ENCODE measurements around the gene STK35. TPM values are rescaled to one million over a fixed set of nuclear protein-coding genes. Genes with fewer than 3 reads are reported as not detected.

The STK35 gene
- 4.6 TPM for polyA plus RNA-seq (2012; ENCODE audit: insufficient read depth, insufficient read length, low read depth)

DNA sequence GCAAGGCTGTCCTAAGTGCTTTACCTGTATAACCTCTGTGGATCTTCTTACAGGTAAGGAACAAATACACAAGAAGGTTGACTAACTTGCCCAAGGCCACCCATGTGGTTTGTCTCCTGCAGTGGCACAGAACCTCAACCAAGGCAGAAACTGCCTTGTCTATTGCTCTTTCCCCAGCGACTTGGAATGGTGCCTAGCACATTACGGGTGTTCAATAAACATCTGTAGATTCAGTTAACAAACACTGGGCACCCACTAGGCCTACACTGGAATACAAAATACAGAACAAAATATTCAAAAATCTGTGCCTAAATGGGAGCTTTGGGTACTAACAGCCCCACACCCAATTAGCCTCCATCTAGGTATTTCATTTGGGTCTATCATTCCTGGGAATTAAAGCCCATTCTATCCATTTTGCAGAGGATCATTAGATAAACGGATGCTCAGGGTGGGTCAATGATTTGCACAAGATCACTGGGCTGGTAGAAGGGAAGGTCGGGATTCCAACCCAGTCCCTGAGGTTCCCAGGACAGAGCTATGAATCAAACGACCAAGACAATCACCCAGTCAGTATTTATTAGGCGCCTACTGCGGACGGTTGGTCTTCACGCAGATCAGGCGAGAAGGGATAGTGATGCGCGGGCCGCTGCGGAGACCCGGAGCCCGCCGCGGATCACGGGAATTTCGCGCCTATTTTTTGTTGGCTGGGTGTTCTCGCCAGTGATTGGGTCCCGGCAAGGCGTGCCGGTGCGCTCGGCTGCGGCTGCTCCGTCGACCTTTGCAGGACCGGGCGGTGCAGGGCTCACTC, at the start of gene STK35:
STK35 (plus strand) TSS at position 771 of the 808 bp plus-strand sequence. CDS start 55 bp downstream, outside the sequence.
- TF ChIP-seq, protein P1, sequence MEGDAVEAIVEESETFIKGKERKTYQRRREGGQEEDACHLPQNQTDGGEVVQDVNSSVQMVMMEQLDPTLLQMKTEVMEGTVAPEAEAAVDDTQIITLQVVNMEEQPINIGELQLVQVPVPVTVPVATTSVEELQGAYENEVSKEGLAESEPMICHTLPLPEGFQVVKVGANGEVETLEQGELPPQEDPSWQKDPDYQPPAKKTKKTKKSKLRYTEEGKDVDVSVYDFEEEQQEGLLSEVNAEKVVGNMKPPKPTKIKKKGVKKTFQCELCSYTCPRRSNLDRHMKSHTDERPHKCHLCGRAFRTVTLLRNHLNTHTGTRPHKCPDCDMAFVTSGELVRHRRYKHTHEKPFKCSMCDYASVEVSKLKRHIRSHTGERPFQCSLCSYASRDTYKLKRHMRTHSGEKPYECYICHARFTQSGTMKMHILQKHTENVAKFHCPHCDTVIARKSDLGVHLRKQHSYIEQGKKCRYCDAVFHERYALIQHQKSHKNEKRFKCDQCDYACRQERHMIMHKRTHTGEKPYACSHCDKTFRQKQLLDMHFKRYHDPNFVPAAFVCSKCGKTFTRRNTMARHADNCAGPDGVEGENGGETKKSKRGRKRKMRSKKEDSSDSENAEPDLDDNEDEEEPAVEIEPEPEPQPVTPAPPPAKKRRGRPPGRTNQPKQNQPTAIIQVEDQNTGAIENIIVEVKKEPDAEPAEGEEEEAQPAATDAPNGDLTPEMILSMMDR (IDR thresholded peaks at IDR 0.05; ENCODE audit: low read depth, low read length), result no peak
- no peak for DNase-seq

DNA sequence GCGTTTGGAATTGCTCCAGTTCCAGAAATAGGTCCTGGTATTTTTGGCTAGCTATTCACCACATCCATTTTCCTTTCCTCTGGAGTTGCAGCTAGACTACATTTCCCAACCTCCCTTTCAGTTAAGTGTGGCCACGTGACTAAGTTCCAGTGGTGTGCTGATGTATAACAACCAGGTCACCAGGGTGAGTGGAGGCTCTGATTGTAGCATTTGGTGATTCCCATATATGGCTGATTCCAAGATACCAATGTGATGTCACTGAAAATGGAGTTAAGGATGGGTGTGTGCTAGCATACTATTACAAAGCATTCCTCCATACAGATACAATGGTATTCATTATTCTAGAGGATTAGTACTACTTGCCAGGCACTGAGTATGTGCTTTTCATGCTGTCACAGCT, 49.7 kb upstream of the STK35 start:
- H3K4me1 ChIP-seq, result no peaks in the 10 kb centered on the region
- no peaks in the 10 kb centered on the region for H3K9me3 ChIP-seq
- H3K27me3 ChIP-seq, result no peaks in the 10 kb centered on the region
- DNase-seq, result no peak
- no peak overlapping the region for H3K4me3 ChIP-seq (ENCODE audit: low read depth, low read length)
- TF ChIP-seq, protein P1 (IDR thresholded peaks at IDR 0.05; ENCODE audit: low read depth, low read length), result no peak
- H3K36me3 ChIP-seq, result no peaks in the 10 kb centered on the region

More for the DNA sequence above, at the start of gene STK35:
- Histone ChIP-seq H3K4me3 (ENCODE audit: low read depth, low read length) (peak within 1 kb of the TSS; percentile 80), H3K9me3 (no peaks in the 10 kb centered on the region), H3K36me3 (no peaks in the 10 kb centered on the region), H3K27me3 (no peaks in the 10 kb centered on the region), H3K4me1 (no peaks in the 10 kb centered on the region)

DNA sequence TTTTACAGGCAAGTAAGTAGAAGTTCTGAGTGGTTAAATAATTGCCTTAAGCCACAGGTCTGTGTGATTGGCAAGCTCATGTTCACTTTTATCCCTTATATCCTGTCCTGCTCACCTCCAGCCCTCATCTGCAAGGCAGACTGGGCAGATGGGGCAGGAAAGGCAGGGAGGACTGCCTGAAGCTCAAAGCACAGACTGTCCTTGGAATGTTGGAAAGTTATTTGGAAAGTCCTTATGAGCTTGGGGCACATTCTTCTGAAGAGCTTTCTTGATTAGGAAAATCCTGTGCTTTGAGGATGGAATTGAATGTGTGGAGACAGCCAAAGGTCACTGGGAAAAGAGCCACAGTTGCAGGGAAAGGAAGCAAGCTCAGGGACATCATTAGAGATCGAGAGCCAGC, 48.9 kb upstream of the STK35 start:
- no peaks in the 10 kb centered on the region for H3K27me3 ChIP-seq

GRCh38 chr20:2053615-2054014, 48.0 kb upstream of the STK35 start:
- no peaks in the 10 kb centered on the region for H3K27me3 ChIP-seq
- H3K4me3 ChIP-seq (ENCODE audit: low read depth, low read length), result no peak overlapping the region
- no peak for DNase-seq
- no peaks in the 10 kb centered on the region for H3K4me1 ChIP-seq
- TF ChIP-seq, protein P1 (IDR thresholded peaks at IDR 0.05; ENCODE audit: low read depth, low read length), result no peak
- no peaks in the 10 kb centered on the region for H3K9me3 ChIP-seq
- no peaks in the 10 kb centered on the region for H3K36me3 ChIP-seq

More for the DNA sequence above, 48.9 kb upstream of the STK35 start:
- DNase-seq, result no peak
- no peaks in the 10 kb centered on the region for H3K4me1 ChIP-seq
- H3K36me3 ChIP-seq, result no peaks in the 10 kb centered on the region
- no peaks in the 10 kb centered on the region for H3K9me3 ChIP-seq
- TF ChIP-seq, protein P1 (IDR thresholded peaks at IDR 0.05; ENCODE audit: low read depth, low read length), result no peak
- H3K4me3 ChIP-seq (ENCODE audit: low read depth, low read length), result no peak overlapping the region

DNA sequence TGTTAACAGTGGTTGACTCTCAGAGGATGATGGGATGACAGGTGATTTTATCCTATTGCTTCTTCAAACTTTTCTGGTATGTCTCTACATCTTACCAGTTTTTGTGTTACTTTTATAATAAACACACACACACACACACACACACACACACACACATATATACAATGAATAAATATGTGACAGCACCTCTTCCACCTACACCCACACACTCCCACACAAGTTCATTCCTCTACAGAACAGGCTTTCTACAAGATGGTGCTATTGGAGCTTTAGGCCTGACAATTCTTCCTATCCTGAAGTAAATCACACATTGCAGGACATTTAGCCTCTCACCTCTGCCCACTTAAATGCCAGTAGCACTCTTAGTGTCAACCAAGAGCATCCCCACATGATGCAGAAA, 46.7 kb upstream of the STK35 start:
- H3K4me3 ChIP-seq (ENCODE audit: low read depth, low read length), result no peak overlapping the region
- H3K4me1 ChIP-seq, result no peaks in the 10 kb centered on the region
- no peaks in the 10 kb centered on the region for H3K36me3 ChIP-seq
- TF ChIP-seq, protein P1 (IDR thresholded peaks at IDR 0.05; ENCODE audit: low read depth, low read length), result no peak
- DNase-seq, result no peak
- H3K27me3 ChIP-seq, result no peaks in the 10 kb centered on the region
- H3K9me3 ChIP-seq, result no peaks in the 10 kb centered on the region

- H3K27me3 ChIP-seq, result no peaks in the 10 kb centered on the region
- no peaks in the 10 kb centered on the region for H3K4me1 ChIP-seq
- no peaks in the 10 kb centered on the region for H3K9me3 ChIP-seq
- no peaks in the 10 kb centered on the region for H3K36me3 ChIP-seq
- no peak overlapping the region for H3K4me3 ChIP-seq (ENCODE audit: low read depth, low read length)
- no peak for DNase-seq
- TF ChIP-seq, protein P1 (IDR thresholded peaks at IDR 0.05; ENCODE audit: low read depth, low read length), result no peak
Observed at GRCh38 chr20:2059411-2059810, 42.2 kb upstream of the STK35 start.
